HepG2 (cell line): Measurements from ENCODE around the gene BLOC1S4. TPM values are rescaled to one million over a fixed set of nuclear protein-coding genes. Genes with fewer than 3 reads are reported as not detected.

ENCODE experiments used
- ATF7 ChIP-seq, 2 experiments: fragments of 450-650 bp in 1 of 2; sonication (generic) in 1 of 2; formaldehyde crosslinking in 1 of 2; IDR thresholded peaks; 2 replicates each; pipeline versions ENCODE4 v1.4.0 to v1.6.1; 2016 to 2020; ENCODE audit warnings: antibody characterized with exemption in 1 of 2, mild to moderate bottlenecking in 1 of 2, missing genetic modification reagents in 1 of 2
- ATRX ChIP-seq: sonication (generic); formaldehyde crosslinking; IDR thresholded peaks from 2 replicates; pipeline ENCODE4 v1.4.0; 2020; ENCODE audit warnings: missing genetic modification reagents, borderline replicate concordance
- CTCF ChIP-seq: sonication (generic); formaldehyde crosslinking; IDR thresholded peaks from 2 replicates; pipeline ENCODE4 v1.5.0; 2020; ENCODE audit warnings: mild to moderate bottlenecking, missing genetic modification reagents, moderate library complexity
- DR1 ChIP-seq: sonication (generic); formaldehyde crosslinking; IDR thresholded peaks from 2 replicates; pipeline ENCODE4 v1.8.0; 2021; ENCODE audit warnings: mild to moderate bottlenecking, missing genetic modification reagents, inconsistent platforms
- MED8 ChIP-seq: sonication (generic); formaldehyde crosslinking; IDR thresholded peaks from 2 replicates; pipeline ENCODE4 v1.8.1; 2023; ENCODE audit warnings: mild to moderate bottlenecking, missing genetic modification reagents; ENCODE audit not compliant: insufficient replicate concordance
- SIN3A ChIP-seq: IDR thresholded peaks from 2 replicates; pipeline ENCODE4 v1.6.1; 2011; ENCODE audit warnings: low read depth, mild to moderate bottlenecking, control low read depth, low read length, borderline replicate concordance
- SIX4 ChIP-seq: sonication (generic); formaldehyde crosslinking; IDR thresholded peaks from 2 replicates; pipeline ENCODE4 v1.4.0; 2020; ENCODE audit warnings: missing genetic modification reagents
- WIZ ChIP-seq: sonication (generic); formaldehyde crosslinking; IDR thresholded peaks from 2 replicates; pipeline ENCODE4 v1.5.1; 2020; ENCODE audit warnings: mild to moderate bottlenecking, missing genetic modification reagents
- ZBTB1 ChIP-seq: sonication (generic); formaldehyde crosslinking; IDR thresholded peaks from 2 replicates; pipeline ENCODE4 v1.4.0; 2020; ENCODE audit warnings: missing genetic modification reagents, borderline replicate concordance
- ZFP82 ChIP-seq: sonication (generic); formaldehyde crosslinking; IDR thresholded peaks from 2 replicates; pipeline ENCODE4 v1.5.1; 2020; ENCODE audit warnings: mild to moderate bottlenecking, missing genetic modification reagents, borderline replicate concordance
- ZNF713 ChIP-seq: sonication (generic); formaldehyde crosslinking; IDR thresholded peaks from 2 replicates; pipeline ENCODE4 v1.4.0; 2020; ENCODE audit warnings: mild to moderate bottlenecking, missing genetic modification reagents
- polyA plus RNA-seq, 8 experiments: library from polyadenylated mRNA; depleted of rRNA in 3 of 8; stranded (reverse) in 7 of 8; unstranded in 1 of 8; fragments of >200 nt; fragmentation: Illumina TruSeq in 4 of 8; extraction: Trizol in 4 of 8; gene quantifications; 2 replicates each; pipeline versions ENCODE4 v1.2.1 to v1.2.3, GENCODE V29; 2011 to 2016; ENCODE audit warnings: low read depth in 4 of 8, missing spikeins in 1 of 8, mixed read lengths in 1 of 8; ENCODE audit not compliant: insufficient read depth in 1 of 8
- total RNA-seq, 5 experiments: library from RNA; depleted of rRNA; stranded (reverse); fragments of >200 nt; fragmentation: Illumina TruSeq; extraction: Trizol; gene quantifications; 2 replicates each; pipeline ENCODE4 v1.2.3, GENCODE V29; 2016; ENCODE audit warnings: low read depth in 1 of 5
- TF ChIP-seq, protein P1 (sequence below): sonication (generic); formaldehyde crosslinking; IDR thresholded peaks from 2 replicates; pipeline ENCODE4 v1.4.0; 2020; ENCODE audit warnings: missing genetic modification reagents, low read depth, mild to moderate bottlenecking, borderline replicate concordance
- TF ChIP-seq, protein P2 (sequence below): sonication (generic); formaldehyde crosslinking; IDR thresholded peaks from 2 replicates; pipeline ENCODE4 v1.5.1; 2020; ENCODE audit warnings: mild to moderate bottlenecking, missing genetic modification reagents, borderline replicate concordance

The BLOC1S4 gene
- total and polyA plus RNA-seq, 2 of the 13 experiments (the other 11 are each of a cell fraction or from before 2014, with no cell fraction given), result 15.5 to 20.9 TPM

- TF ChIP-seq SIN3A (no peak), WIZ (CRISPR knock-in tag) (no peak), SIX4 (CRISPR knock-in tag) (no peak), CTCF (0 out of 2 replicates have a peak, but pooled peaks have one; percentile 24), ATF7 (IDR thresholded peaks at IDR 0.05) (no peak), ATF7 (CRISPR knock-in tag; IDR thresholded peaks at IDR 0.05) (no peak), ATRX (no peak), ZFP82 (CRISPR knock-in tag) (no peak), MED8 (CRISPR knock-in tag) (no peak), ZNF713 (CRISPR knock-in tag) (no peak), DR1 (no peak), ZBTB1 (no peak)
- TF ChIP-seq, protein P1, sequence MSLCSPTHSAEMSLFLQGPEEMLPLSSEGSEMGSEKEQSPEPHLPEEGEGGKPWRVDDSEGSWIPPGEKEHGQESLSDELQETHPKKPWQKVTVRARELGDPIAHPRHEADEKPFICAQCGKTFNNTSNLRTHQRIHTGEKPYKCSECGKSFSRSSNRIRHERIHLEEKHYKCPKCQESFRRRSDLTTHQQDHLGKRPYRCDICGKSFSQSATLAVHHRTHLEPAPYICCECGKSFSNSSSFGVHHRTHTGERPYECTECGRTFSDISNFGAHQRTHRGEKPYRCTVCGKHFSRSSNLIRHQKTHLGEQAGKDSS, result no peak
- TF ChIP-seq, protein P2, sequence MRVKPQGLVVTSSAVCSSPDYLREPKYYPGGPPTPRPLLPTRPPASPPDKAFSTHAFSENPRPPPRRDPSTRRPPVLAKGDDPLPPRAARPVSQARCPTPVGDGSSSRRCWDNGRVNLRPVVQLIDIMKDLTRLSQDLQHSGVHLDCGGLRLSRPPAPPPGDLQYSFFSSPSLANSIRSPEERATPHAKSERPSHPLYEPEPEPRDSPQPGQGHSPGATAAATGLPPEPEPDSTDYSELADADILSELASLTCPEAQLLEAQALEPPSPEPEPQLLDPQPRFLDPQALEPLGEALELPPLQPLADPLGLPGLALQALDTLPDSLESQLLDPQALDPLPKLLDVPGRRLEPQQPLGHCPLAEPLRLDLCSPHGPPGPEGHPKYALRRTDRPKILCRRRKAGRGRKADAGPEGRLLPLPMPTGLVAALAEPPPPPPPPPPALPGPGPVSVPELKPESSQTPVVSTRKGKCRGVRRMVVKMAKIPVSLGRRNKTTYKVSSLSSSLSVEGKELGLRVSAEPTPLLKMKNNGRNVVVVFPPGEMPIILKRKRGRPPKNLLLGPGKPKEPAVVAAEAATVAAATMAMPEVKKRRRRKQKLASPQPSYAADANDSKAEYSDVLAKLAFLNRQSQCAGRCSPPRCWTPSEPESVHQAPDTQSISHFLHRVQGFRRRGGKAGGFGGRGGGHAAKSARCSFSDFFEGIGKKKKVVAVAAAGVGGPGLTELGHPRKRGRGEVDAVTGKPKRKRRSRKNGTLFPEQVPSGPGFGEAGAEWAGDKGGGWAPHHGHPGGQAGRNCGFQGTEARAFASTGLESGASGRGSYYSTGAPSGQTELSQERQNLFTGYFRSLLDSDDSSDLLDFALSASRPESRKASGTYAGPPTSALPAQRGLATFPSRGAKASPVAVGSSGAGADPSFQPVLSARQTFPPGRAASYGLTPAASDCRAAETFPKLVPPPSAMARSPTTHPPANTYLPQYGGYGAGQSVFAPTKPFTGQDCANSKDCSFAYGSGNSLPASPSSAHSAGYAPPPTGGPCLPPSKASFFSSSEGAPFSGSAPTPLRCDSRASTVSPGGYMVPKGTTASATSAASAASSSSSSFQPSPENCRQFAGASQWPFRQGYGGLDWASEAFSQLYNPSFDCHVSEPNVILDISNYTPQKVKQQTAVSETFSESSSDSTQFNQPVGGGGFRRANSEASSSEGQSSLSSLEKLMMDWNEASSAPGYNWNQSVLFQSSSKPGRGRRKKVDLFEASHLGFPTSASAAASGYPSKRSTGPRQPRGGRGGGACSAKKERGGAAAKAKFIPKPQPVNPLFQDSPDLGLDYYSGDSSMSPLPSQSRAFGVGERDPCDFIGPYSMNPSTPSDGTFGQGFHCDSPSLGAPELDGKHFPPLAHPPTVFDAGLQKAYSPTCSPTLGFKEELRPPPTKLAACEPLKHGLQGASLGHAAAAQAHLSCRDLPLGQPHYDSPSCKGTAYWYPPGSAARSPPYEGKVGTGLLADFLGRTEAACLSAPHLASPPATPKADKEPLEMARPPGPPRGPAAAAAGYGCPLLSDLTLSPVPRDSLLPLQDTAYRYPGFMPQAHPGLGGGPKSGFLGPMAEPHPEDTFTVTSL (CRISPR knock-in tag), result no peak
Observed at GRCh38 chr4:6742989-6743388, 27.0 kb downstream of the BLOC1S4 start (continued).
